Esophagus squamous epithelium (tissue), 5 donors: Measurements from ENCODE around the gene TLR5. TPM values are rescaled to one million over a fixed set of nuclear protein-coding genes. Genes with fewer than 3 reads are reported as not detected.
A peak's percentile ranks its signal among the peaks of the same experiment; 100 is the strongest.

Source experiments
- DNase-seq: peaks from one replicate; lab custom pipeline; 2025; lab: John Stamatoyannopoulos, UW
- H3K27ac ChIP-seq, 4 donors: fragments of 200-600 bp; sonication (generic); one replicate each; pipeline ENCODE4 v1.5.1; 2016 to 2019; ENCODE audit warnings: mild to moderate bottlenecking in 1 of 4
- H3K27me3 ChIP-seq, 4 donors: fragments of 200-600 bp; sonication (generic); 1 replicate in 3 of 4; 2 replicates in 1 of 4; pipeline versions ENCODE4 v1.5.1 to v1.6.0; 2017 to 2021; ENCODE audit warnings: antibody characterized with exemption in 1 of 4
- H3K36me3 ChIP-seq, 3 donors: fragments of 200-600 bp; sonication (generic); one replicate each; pipeline ENCODE4 v1.5.1; 2016 to 2019
- H3K4me1 ChIP-seq, 3 donors: fragments of 200-600 bp; sonication (generic); one replicate each; pipeline ENCODE4 v1.5.1; 2017 to 2019
- H3K4me3 ChIP-seq, 4 donors: fragments of 200-600 bp; sonication (generic); 1 replicate in 3 of 4; 2 replicates in 1 of 4; pipeline ENCODE4 v1.5.1; 2016 to 2019; ENCODE audit warnings: mild to moderate bottlenecking in 2 of 4, moderate library complexity in 1 of 4
- H3K9me3 ChIP-seq, 3 donors: fragments of 200-600 bp; sonication (generic); one replicate each; pipeline ENCODE4 v1.5.1; 2016 to 2019
- CTCF ChIP-seq, 6 experiments: fragments of 450-650 bp in 4 of 6; fragments of 200-600 bp in 2 of 6; sonication (generic) in 2 of 6; IDR thresholded peaks; one replicate each; pipeline ENCODE4 v1.5.1; 2016 to 2019; ENCODE audit warnings: antibody characterized with exemption in 6 of 6, mild to moderate bottlenecking in 4 of 6, moderate library complexity in 4 of 6
- POLR2A ChIP-seq, 4 donors: fragments of 450-650 bp; IDR thresholded peaks; one replicate each; pipeline ENCODE4 v1.6.1; 2017; ENCODE audit warnings: antibody characterized with exemption in 4 of 4, mild to moderate bottlenecking in 4 of 4, moderate library complexity in 3 of 4
- WGBS, 2 donors: methylation state at CpG; one replicate each; pipeline ENCODE4 v1.1.5; 2018; 5-methylcytosine and 5-hydroxymethylcytosine counted together
- intact Hi-C: fragments of 100-400 bp; cut with DNase I; formaldehyde crosslinking; loops from one replicate; pipeline ENCODE4 v1.15.0; 2022
- total RNA-seq, 4 donors: library from RNA; depleted of rRNA; stranded (reverse); fragments of >200 nt; gene quantifications; one replicate each; pipeline ENCODE4 v1.1.0, GENCODE V29; 2016
- donor health status: DM: yes; HTN: yes; CAD: no.

Gene TLR5
- total RNA-seq, 4 donors from 2014 or later, result 5.1 to 9.3 (median 9.2) TPM

GRCh38 chr1:223129229-223129901, 13.7 kb downstream of the TLR5 start:
- H3K4me3 ChIP-seq, result peak overlapping the region in 1 of 4 donors; percentile 50
- H3K9me3 ChIP-seq, result no peaks in the 10 kb centered on the region
- H3K27ac ChIP-seq, result no peak overlapping the region
- TF ChIP-seq POLR2A (IDR thresholded peaks at IDR 0.05) (no peak), CTCF (IDR thresholded peaks at IDR 0.05) (peak; percentile 38 to 69 (median 54))
- H3K27me3 ChIP-seq, result no peaks in the 10 kb centered on the region
- intact Hi-C loops, result no loop called here
- H3K4me1 ChIP-seq, result peaks cover 8 to 23% (median 12%) of the 10 kb centered on the region in 3 donors
- peaks cover 0 to 70% (median 0%) of the 10 kb centered on the region in 3 donors for H3K36me3 ChIP-seq
- WGBS, 2 donors, result 64 to 65% methylated on average over 14 to 15 of the region's 37 CpGs
- DNase-seq, result no peak

GRCh38 chr1:223126741-223127140, 16.3 kb downstream of the TLR5 start:
- intact Hi-C loops, result no loop called here

GRCh38 chr1:223125766-223126165, 17.3 kb downstream of the TLR5 start:
- H3K9me3 ChIP-seq, result no peaks in the 10 kb centered on the region
- H3K36me3 ChIP-seq, result peaks cover 0 to 55% (median 0%) of the 10 kb centered on the region in 3 donors
- peaks cover 0 to 15% (median 7%) of the 10 kb centered on the region in 3 donors for H3K4me1 ChIP-seq
- no peak for DNase-seq
- TF ChIP-seq POLR2A (IDR thresholded peaks at IDR 0.05) (no peak), CTCF (IDR thresholded peaks at IDR 0.05) (no peak)
- intact Hi-C loops, result no loop called here
- no peaks in the 10 kb centered on the region for H3K27me3 ChIP-seq
- no peak overlapping the region for H3K27ac ChIP-seq
- no peak overlapping the region for H3K4me3 ChIP-seq
- 42 to 92% methylated on average over 2 of the region's 2 CpGs for WGBS, 2 donors

More at GRCh38 chr1:223126741-223127140, 16.3 kb downstream of the TLR5 start:
- peaks cover 0 to 15% (median 7%) of the 10 kb centered on the region in 3 donors for H3K4me1 ChIP-seq
- no peaks in the 10 kb centered on the region for H3K9me3 ChIP-seq
- H3K36me3 ChIP-seq, result peaks cover 0 to 62% (median 0%) of the 10 kb centered on the region in 3 donors
- WGBS, 2 donors, result 100% methylated on average over 1 of the region's 1 CpG
- DNase-seq, result no peak
- no peak overlapping the region for H3K4me3 ChIP-seq
- no peaks in the 10 kb centered on the region for H3K27me3 ChIP-seq
- H3K27ac ChIP-seq, result no peak overlapping the region
- TF ChIP-seq POLR2A (IDR thresholded peaks at IDR 0.05), result no peak
- no peak for TF ChIP-seq CTCF (IDR thresholded peaks at IDR 0.05)

GRCh38 chr1:223123011-223123610, 19.9 kb downstream of the TLR5 start:
- H3K27ac ChIP-seq, result peak overlapping the region in 1 of 4 donors; percentile 2
- peaks cover 0 to 36% (median 0%) of the 10 kb centered on the region in 3 donors for H3K36me3 ChIP-seq
- 71 to 74% methylated on average over 6 of the region's 6 CpGs for WGBS, 2 donors
- peaks cover 0 to 6% (median 0%) of the 10 kb centered on the region in 3 donors for H3K4me1 ChIP-seq
- peak overlapping the region in 2 of 4 donors; percentile 11 to 44 for H3K4me3 ChIP-seq
- intact Hi-C loops, result no loop called here
- H3K9me3 ChIP-seq, result no peaks in the 10 kb centered on the region
- DNase-seq, result no peak
- TF ChIP-seq POLR2A (IDR thresholded peaks at IDR 0.05), result no peak
- TF ChIP-seq CTCF (IDR thresholded peaks at IDR 0.05), result no peak
- no peaks in the 10 kb centered on the region for H3K27me3 ChIP-seq

- H3K4me3 ChIP-seq, result no peak overlapping the region
- no peaks in the 10 kb centered on the region for H3K27me3 ChIP-seq
- H3K4me1 ChIP-seq, result peaks cover 0 to 6% (median 0%) of the 10 kb centered on the region in 3 donors
- no peaks in the 10 kb centered on the region for H3K9me3 ChIP-seq
- intact Hi-C loops, result no loop called here
- H3K36me3 ChIP-seq, result peaks cover 0 to 9% (median 0%) of the 10 kb centered on the region in 3 donors
- DNase-seq, result no peak
- H3K27ac ChIP-seq, result no peak overlapping the region
- TF ChIP-seq CTCF (IDR thresholded peaks at IDR 0.05) (no peak), POLR2A (IDR thresholded peaks at IDR 0.05) (no peak)
- WGBS, 2 donors, result 67 to 87% methylated on average over 1 of the region's 1 CpG
Observed at GRCh38 chr1:223118418-223118817, 24.6 kb downstream of the TLR5 start.
